ENCODE results near the gene TKT.

TKT gene

GRCh38 chr3:53267766-53268165, 11.9 kb upstream of the TKT start:
- Histone ChIP-seq H3K27me3 (ENCODE audit: insufficient read depth, low read length) (no peaks in the 10 kb centered on the region), H3K9ac (ENCODE audit: low read length) (no peak overlapping the region), H2AFZ (ENCODE audit: low read length) (no peak overlapping the region), H3F3A (ENCODE audit: insufficient read depth, low read length) (no peaks in the 10 kb centered on the region), H3K4me1 (ENCODE audit: insufficient read depth, low read length, severe bottlenecking) (peaks cover 13% of the 10 kb centered on the region), H3K79me2 (ENCODE audit: insufficient read depth, low read length) (no peaks in the 10 kb centered on the region), H3K9me3 (ENCODE audit: low read length) (no peaks in the 10 kb centered on the region), H3K36me3 (ENCODE audit: insufficient read depth, low read length) (no peaks in the 10 kb centered on the region), H4K20me1 (ENCODE audit: insufficient read depth, low read length) (no peaks in the 10 kb centered on the region), H3K27ac (ENCODE audit: low read depth, low read length, poor library complexity, severe bottlenecking) (no peak overlapping the region), H3K4me3 (ENCODE audit: low read depth, low read length, poor library complexity, severe bottlenecking) (no peak overlapping the region), H3K4me2 (ENCODE audit: low read length) (no peak overlapping the region), H3K9me2 (ENCODE audit: low read depth, low read length) (no peaks in the 10 kb centered on the region)
- TF ChIP-seq CTCF (IDR thresholded peaks at IDR 0.05; ENCODE audit: low read length), result no peak
- TF ChIP-seq EZH2 (IDR thresholded peaks at IDR 0.05; ENCODE audit: borderline replicate concordance, low read length), result no peak

GRCh38 chr3:53264718-53265117, 8.9 kb upstream of the TKT start:
- Histone ChIP-seq H3K9ac (ENCODE audit: low read length) (no peak overlapping the region), H3K79me2 (ENCODE audit: insufficient read depth, low read length) (no peaks in the 10 kb centered on the region), H4K20me1 (ENCODE audit: insufficient read depth, low read length) (no peaks in the 10 kb centered on the region), H3K27me3 (ENCODE audit: insufficient read depth, low read length) (no peaks in the 10 kb centered on the region), H3K4me1 (ENCODE audit: insufficient read depth, low read length, severe bottlenecking) (peaks cover 3% of the 10 kb centered on the region), H3F3A (ENCODE audit: insufficient read depth, low read length) (no peaks in the 10 kb centered on the region), H3K4me2 (ENCODE audit: low read length) (no peak overlapping the region), H3K36me3 (ENCODE audit: insufficient read depth, low read length) (no peaks in the 10 kb centered on the region), H3K27ac (ENCODE audit: low read depth, low read length, poor library complexity, severe bottlenecking) (no peak overlapping the region), H3K9me2 (ENCODE audit: low read depth, low read length) (no peaks in the 10 kb centered on the region), H2AFZ (ENCODE audit: low read length) (no peak overlapping the region), H3K4me3 (ENCODE audit: low read depth, low read length, poor library complexity, severe bottlenecking) (no peak overlapping the region), H3K9me3 (ENCODE audit: low read length) (no peaks in the 10 kb centered on the region)
- TF ChIP-seq EZH2 (IDR thresholded peaks at IDR 0.05; ENCODE audit: borderline replicate concordance, low read length), result no peak
- no peak for TF ChIP-seq CTCF (IDR thresholded peaks at IDR 0.05; ENCODE audit: low read length)

GRCh38 chr3:53263907-53264306, 8.1 kb upstream of the TKT start:
- no peaks in the 10 kb centered on the region for H4K20me1 ChIP-seq (ENCODE audit: insufficient read depth, low read length)
- H3K4me1 ChIP-seq (ENCODE audit: insufficient read depth, low read length, severe bottlenecking), result no peaks in the 10 kb centered on the region
- no peak overlapping the region for H3K4me3 ChIP-seq (ENCODE audit: low read depth, low read length, poor library complexity, severe bottlenecking)
- H3K27ac ChIP-seq (ENCODE audit: low read depth, low read length, poor library complexity, severe bottlenecking), result no peak overlapping the region
- no peak overlapping the region for H3K9ac ChIP-seq (ENCODE audit: low read length)
- no peak overlapping the region for H2AFZ ChIP-seq (ENCODE audit: low read length)
- no peaks in the 10 kb centered on the region for H3K27me3 ChIP-seq (ENCODE audit: insufficient read depth, low read length)
- no peaks in the 10 kb centered on the region for H3K9me3 ChIP-seq (ENCODE audit: low read length)
- H3K79me2 ChIP-seq (ENCODE audit: insufficient read depth, low read length), result no peaks in the 10 kb centered on the region
- H3K36me3 ChIP-seq (ENCODE audit: insufficient read depth, low read length), result no peaks in the 10 kb centered on the region
- H3K9me2 ChIP-seq (ENCODE audit: low read depth, low read length), result no peaks in the 10 kb centered on the region
- no peak overlapping the region for H3K4me2 ChIP-seq (ENCODE audit: low read length)
- H3F3A ChIP-seq (ENCODE audit: insufficient read depth, low read length), result no peaks in the 10 kb centered on the region
- no peak for TF ChIP-seq CTCF (IDR thresholded peaks at IDR 0.05; ENCODE audit: low read length)
- TF ChIP-seq EZH2 (IDR thresholded peaks at IDR 0.05; ENCODE audit: borderline replicate concordance, low read length), result no peak
